ENCODE results near the gene CD247. TPM values are rescaled to one million over a fixed set of nuclear protein-coding genes. Genes with fewer than 3 reads are reported as not detected.
A peak's percentile ranks its signal among the peaks of the same experiment; 100 is the strongest.

Gene CD247
- total RNA-seq, 3 donors from 2014 or later, result 63.7 to 93.5 (median 73.2) TPM

GRCh38 chr1:167496797-167497619 lies 21.3 kb downstream of the CD247 start:
- Mint-ChIP-seq H3K4me3 (peak overlapping the region; percentile 39), H3K4me1 (ENCODE audit: low read depth) (peaks cover 99% of the 10 kb centered on the region), H3K9me3 (no peaks in the 10 kb centered on the region), H3K36me3 (ENCODE audit: insufficient read depth) (peaks cover 34% of the 10 kb centered on the region), H3K27me3 (ENCODE audit: low read depth) (no peaks in the 10 kb centered on the region)
- ATAC-seq (no peak), DNase-seq (no peak)

DNA sequence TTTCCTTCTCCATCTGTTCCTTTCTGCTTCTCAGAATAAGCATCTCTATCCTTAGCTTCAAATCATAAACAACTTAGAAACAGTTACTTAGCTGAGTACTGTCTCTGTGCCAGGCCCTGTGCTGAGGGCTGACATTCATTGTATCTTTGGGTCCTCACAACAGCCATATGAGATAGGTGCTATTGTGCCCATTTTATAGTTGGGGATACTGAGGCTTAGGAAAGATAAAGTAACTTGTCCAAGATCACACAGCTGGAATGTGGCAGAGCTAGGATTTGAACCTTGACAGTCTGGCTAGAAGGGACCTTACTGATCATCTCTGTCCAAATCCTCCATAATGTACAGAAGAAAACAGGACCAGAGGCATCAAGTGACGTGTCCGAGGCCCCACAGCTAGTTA lies 25.0 kb downstream of the CD247 start:
- Mint-ChIP-seq H3K4me1 (ENCODE audit: low read depth) (peaks cover 95% of the 10 kb centered on the region), H3K27me3 (ENCODE audit: low read depth) (no peaks in the 10 kb centered on the region), H3K36me3 (ENCODE audit: insufficient read depth) (peaks cover 29% of the 10 kb centered on the region), H3K9me3 (no peaks in the 10 kb centered on the region), H3K4me3 (peak overlapping the region; percentile 52)
- no peak for ATAC-seq
- no peak for DNase-seq

DNA sequence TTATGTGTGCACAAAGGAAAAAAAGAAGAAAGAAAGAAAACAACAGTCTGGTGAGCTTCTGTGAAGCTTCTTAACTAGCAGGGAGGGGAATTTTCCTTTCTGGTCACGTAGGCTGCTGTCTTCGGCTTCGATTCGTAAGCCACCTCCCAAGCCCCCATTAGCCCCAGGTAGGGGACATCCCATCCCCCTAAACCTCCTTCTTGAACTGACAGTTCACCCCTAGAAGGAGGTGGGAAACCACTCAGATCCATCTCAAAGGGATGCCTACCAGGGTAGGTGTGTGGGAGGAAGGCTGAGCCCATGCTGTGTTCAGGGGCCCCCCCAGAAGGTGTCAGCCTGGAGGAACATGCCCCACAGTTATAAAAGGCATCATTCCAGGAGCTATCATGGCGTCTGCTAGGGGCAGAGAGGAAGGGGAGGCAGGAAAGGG lies 25.8 kb downstream of the CD247 start:
- no peaks in the 10 kb centered on the region for H3K27me3 Mint-ChIP-seq (ENCODE audit: low read depth)
- DNase-seq, result peak; percentile 40
- peaks cover 22% of the 10 kb centered on the region for H3K36me3 Mint-ChIP-seq (ENCODE audit: insufficient read depth)
- no peaks in the 10 kb centered on the region for H3K9me3 Mint-ChIP-seq
- ATAC-seq, result peak; percentile 58 to 65
- peaks cover 95% of the 10 kb centered on the region for H3K4me1 Mint-ChIP-seq (ENCODE audit: low read depth)
- peak overlapping the region; percentile 57 for H3K4me3 Mint-ChIP-seq

DNA sequence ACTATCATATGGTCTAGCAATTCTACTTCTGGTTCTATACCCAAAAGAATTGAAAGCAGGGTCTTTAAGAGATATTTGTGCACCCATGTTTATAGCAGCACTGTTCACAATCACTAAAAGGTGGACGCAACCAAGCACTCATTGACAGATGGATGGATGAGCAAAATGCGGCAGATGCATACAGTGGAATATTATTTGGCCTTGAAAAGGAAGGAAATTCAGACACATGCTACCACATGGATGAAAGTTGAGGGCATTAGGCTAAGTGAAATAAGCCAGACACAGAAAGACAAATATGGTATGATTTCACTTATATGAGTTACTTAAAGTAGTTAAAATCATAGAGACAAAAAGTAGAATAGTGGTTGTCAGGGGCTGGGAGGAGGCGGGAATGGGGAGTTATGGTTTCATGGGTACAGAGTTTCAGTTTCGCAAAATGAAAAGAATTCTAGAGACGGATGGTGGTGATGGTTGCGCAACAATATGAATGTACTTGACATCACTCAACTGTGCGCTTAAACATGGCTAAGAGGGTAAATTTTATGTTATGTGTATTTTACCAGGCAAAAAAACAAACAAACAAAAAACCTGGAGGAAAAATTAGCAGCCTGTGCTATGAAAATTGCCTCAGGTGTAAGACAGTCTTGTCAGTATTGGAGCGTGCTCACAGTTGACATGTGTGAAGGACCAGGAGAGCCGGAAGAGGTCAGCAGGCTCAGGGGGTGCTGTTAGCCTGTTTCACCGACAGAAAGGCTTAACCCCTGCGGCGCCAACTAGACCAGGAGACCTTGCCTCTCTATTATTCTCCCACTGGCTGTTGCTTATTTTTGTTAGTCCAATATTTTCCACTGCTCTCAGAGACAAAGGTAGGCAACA lies 26.5 kb downstream of the CD247 start:
- Mint-ChIP-seq H3K36me3 (ENCODE audit: insufficient read depth) (peaks cover 18% of the 10 kb centered on the region), H3K9me3 (no peaks in the 10 kb centered on the region), H3K4me3 (peak overlapping the region; percentile 57), H3K27me3 (ENCODE audit: low read depth) (no peaks in the 10 kb centered on the region), H3K4me1 (ENCODE audit: low read depth) (peaks cover 95% of the 10 kb centered on the region)
- DNase-seq (no peak), ATAC-seq (peak; percentile 48 to 53)

DNA sequence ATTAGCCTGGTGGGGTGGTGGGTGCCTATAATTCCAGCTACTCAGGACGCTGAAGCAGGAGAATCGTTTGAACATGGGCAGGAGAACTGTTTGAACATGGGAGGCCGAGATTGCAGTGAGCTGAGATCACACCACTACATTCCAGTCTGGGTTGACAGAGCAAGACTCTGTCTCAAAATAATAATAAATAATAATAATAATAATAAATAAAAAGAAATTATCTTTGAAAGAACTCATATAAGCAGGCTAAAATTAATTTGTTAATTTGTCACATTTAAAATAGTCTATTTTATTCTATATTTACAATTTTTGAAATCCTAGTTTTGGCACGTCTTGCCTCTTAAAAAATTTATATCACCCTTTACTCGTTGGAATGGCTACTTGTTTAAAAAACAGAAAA lies 27.6 kb downstream of the CD247 start:
- H3K9me3 Mint-ChIP-seq, result no peaks in the 10 kb centered on the region
- H3K4me3 Mint-ChIP-seq, result peak overlapping the region; percentile 72
- H3K27me3 Mint-ChIP-seq (ENCODE audit: low read depth), result no peaks in the 10 kb centered on the region
- ATAC-seq (no peak), DNase-seq (no peak)
- H3K4me1 Mint-ChIP-seq (ENCODE audit: low read depth), result peaks cover 95% of the 10 kb centered on the region
- peaks cover 13% of the 10 kb centered on the region for H3K36me3 Mint-ChIP-seq (ENCODE audit: insufficient read depth)

GRCh38 chr1:167489571-167490340 lies 28.6 kb downstream of the CD247 start:
- peak; percentile 56 to 64 for ATAC-seq
- peaks cover 95% of the 10 kb centered on the region for H3K4me1 Mint-ChIP-seq (ENCODE audit: low read depth)

GRCh38 chr1:167488786-167489185 lies 29.5 kb downstream of the CD247 start:
- Mint-ChIP-seq H3K36me3 (ENCODE audit: insufficient read depth) (peaks cover 8% of the 10 kb centered on the region), H3K27me3 (ENCODE audit: low read depth) (no peaks in the 10 kb centered on the region), H3K4me3 (peak overlapping the region; percentile 71), H3K4me1 (ENCODE audit: low read depth) (peaks cover 95% of the 10 kb centered on the region), H3K9me3 (no peaks in the 10 kb centered on the region)
- DNase-seq (no peak), ATAC-seq (no peak)

More at GRCh38 chr1:167489571-167490340, 28.6 kb downstream of the CD247 start:
- Mint-ChIP-seq H3K9me3 (no peaks in the 10 kb centered on the region), H3K4me3 (peak overlapping the region; percentile 72), H3K36me3 (ENCODE audit: insufficient read depth) (peaks cover 7% of the 10 kb centered on the region), H3K27me3 (ENCODE audit: low read depth) (no peaks in the 10 kb centered on the region)
- peak; percentile 53 for DNase-seq

DNA sequence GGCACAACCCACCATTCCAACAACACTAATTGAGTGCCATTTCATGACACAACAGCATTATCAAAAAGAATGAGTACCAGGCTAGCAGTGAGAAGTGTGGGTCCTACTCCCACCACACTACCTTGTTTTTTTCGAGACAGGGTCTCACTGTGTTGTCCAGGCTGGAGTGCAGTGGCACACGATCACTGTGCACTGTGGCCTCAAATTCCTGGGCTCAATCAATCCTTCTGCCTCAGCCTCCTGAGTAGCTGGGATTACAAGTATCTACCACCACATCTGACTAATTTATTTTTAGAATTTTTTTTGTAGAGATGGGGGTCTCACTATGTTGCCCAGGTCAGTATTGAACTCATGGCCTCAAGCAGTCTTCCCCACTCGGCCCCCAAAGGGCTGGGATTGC lies 30.7 kb downstream of the CD247 start:
- no peaks in the 10 kb centered on the region for H3K9me3 Mint-ChIP-seq
- peaks cover 95% of the 10 kb centered on the region for H3K4me1 Mint-ChIP-seq (ENCODE audit: low read depth)
- no peaks in the 10 kb centered on the region for H3K27me3 Mint-ChIP-seq (ENCODE audit: low read depth)
- no peak overlapping the region for H3K4me3 Mint-ChIP-seq
- no peak for ATAC-seq
- DNase-seq, result no peak
- peaks cover 10% of the 10 kb centered on the region for H3K36me3 Mint-ChIP-seq (ENCODE audit: insufficient read depth)

DNA sequence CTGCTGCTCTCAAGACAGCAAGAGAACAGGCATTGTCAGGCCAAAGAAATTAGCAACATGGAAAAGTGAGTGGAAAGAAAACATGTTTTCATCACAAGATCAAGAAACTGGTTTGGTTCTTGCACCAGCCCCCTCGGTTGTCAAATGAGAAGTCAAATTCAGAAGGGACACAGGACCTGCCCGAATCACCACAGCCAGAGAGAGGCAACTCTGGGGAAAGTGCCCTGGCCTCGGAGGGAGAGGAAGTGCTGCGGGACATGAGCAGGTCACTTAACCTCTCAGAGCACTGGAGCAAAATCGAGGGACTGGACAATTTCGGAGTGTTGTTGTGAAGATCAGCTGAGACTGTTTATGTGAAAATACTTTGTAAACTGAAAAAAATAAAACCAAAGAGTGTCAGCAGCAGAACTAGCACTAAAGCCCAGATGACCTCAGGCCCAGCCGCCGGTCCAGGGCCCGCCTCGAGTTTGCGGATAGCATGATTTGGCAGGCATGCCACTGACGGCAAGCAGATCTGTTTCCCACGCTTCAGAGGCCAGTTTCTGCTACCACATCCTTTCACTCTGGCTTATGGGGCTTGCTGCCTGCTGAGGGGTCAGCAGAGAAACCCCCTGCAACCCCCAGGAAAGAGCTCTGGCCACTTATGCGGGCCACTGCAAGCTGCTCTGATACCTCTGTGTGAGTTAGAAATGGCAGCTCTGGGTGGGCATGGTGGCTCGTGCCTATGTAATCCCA lies 32.1 kb downstream of the CD247 start:
- H3K4me1 Mint-ChIP-seq (ENCODE audit: low read depth), result peaks cover 96% of the 10 kb centered on the region
- DNase-seq (no peak), ATAC-seq (no peak)
- peak overlapping the region; percentile 58 for H3K4me3 Mint-ChIP-seq
- no peaks in the 10 kb centered on the region for H3K9me3 Mint-ChIP-seq
- no peaks in the 10 kb centered on the region for H3K27me3 Mint-ChIP-seq (ENCODE audit: low read depth)
- H3K36me3 Mint-ChIP-seq (ENCODE audit: insufficient read depth), result peaks cover 15% of the 10 kb centered on the region

- no peaks in the 10 kb centered on the region for H3K9me3 Mint-ChIP-seq
- H3K27me3 Mint-ChIP-seq (ENCODE audit: low read depth), result no peaks in the 10 kb centered on the region
- peaks cover 96% of the 10 kb centered on the region for H3K4me1 Mint-ChIP-seq (ENCODE audit: low read depth)
- peak overlapping the region; percentile 67 for H3K4me3 Mint-ChIP-seq
- H3K36me3 Mint-ChIP-seq (ENCODE audit: insufficient read depth), result peaks cover 17% of the 10 kb centered on the region
- DNase-seq (no peak), ATAC-seq (no peak)
These were observed 33.4 kb downstream of the CD247 start for GRCh38 chr1:167484726-167485502.

DNA sequence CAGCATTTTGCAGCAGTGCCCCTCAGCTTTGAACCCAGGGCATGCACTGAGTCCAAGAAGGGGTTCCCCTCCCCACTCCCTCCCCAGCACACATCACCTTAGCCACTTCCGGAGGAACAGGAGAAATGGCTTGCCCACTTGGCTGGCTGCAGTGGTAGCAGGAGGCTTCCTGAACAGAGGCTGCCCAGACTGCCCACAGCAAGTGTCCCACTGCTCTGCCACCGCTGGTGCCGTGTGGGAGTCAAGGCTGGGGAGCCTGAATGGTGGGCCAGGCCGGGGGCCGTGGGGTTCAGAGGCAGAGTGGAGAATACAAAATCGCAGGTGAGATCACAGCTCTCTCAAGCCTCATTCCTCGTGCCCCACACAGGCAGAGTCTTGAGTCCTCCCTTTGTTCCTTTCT lies 34.5 kb downstream of the CD247 start:
- Mint-ChIP-seq H3K4me1 (ENCODE audit: low read depth) (peaks cover 98% of the 10 kb centered on the region), H3K9me3 (no peaks in the 10 kb centered on the region), H3K4me3 (peak overlapping the region; percentile 43), H3K36me3 (ENCODE audit: insufficient read depth) (peaks cover 23% of the 10 kb centered on the region), H3K27me3 (ENCODE audit: low read depth) (no peaks in the 10 kb centered on the region)
- DNase-seq (no peak), ATAC-seq (no peak)

DNA sequence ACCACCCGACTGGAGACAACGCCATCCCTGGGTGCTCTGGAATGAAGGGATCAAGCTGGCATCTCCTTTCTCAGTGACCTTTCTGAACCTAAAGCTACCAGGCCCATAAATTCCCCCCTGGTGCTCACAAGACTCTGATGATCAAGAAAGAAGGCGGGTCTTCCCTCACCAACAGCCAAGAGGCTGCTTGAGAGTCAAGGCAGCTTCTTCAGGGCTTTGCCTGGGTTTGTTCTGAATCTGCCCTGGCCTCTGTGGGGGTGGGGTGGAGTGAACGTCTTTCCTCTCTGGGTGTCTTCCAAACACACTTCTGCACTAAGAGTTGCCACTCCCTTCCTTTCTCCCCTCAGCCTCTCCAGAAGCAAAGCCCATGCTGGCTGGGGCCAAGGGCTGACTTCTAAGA lies 36.1 kb downstream of the CD247 start:
- ATAC-seq (peak; percentile 45 to 47), DNase-seq (peak; percentile 40)
- Mint-ChIP-seq H3K9me3 (no peaks in the 10 kb centered on the region), H3K36me3 (ENCODE audit: insufficient read depth) (peaks cover 33% of the 10 kb centered on the region), H3K4me3 (peak overlapping the region; percentile 65), H3K27me3 (ENCODE audit: low read depth) (no peaks in the 10 kb centered on the region), H3K4me1 (ENCODE audit: low read depth) (peaks cover 96% of the 10 kb centered on the region)

Measured in activated T-cell treated with anti-CD3 and anti-CD28 coated beads, Interleukin-2, amount 50 U/mL, for 4 hours (primary cell).